Measurements from ENCODE around the gene IL1RAPL2.
A peak's percentile ranks its signal among the peaks of the same experiment; 100 is the strongest.
"Not testable (repeated sequence)": the region's sequence is repeated elsewhere in the genome, so short reads cannot be mapped to it uniquely, and the experiment has no call there.

IL1RAPL2 gene

GRCh38 chrX:104677517-104677916, 111.5 kb downstream of the IL1RAPL2 start:
- not testable (repeated sequence) for FAIRE-seq

GRCh38 chrX:104679175-104679574, 113.2 kb downstream of the IL1RAPL2 start:
- no peak for FAIRE-seq

- FAIRE-seq, result peak; percentile 79
Observed at GRCh38 chrX:104681214-104681613, 115.2 kb downstream of the IL1RAPL2 start.

- no peak for FAIRE-seq
Observed at GRCh38 chrX:104684077-104684476, 118.1 kb downstream of the IL1RAPL2 start.

GRCh38 chrX:104695593-104695992, 129.6 kb downstream of the IL1RAPL2 start:
- no peak for FAIRE-seq

GRCh38 chrX:104696667-104697066, 130.7 kb downstream of the IL1RAPL2 start:
- no peak for FAIRE-seq

- FAIRE-seq, result no peak
Observed at GRCh38 chrX:104697294-104697693, 131.3 kb downstream of the IL1RAPL2 start.

- FAIRE-seq, result no peak
Observed at GRCh38 chrX:104707042-104707441, 141.0 kb downstream of the IL1RAPL2 start.

GRCh38 chrX:104707572-104707971, 141.6 kb downstream of the IL1RAPL2 start:
- FAIRE-seq, result no peak

GRCh38 chrX:104712515-104712914, 146.5 kb downstream of the IL1RAPL2 start:
- no peak for FAIRE-seq

- FAIRE-seq, result no peak
Observed at GRCh38 chrX:104721854-104722253, 155.9 kb downstream of the IL1RAPL2 start.

- FAIRE-seq, result no peak
Observed at GRCh38 chrX:104728456-104728855, 162.5 kb downstream of the IL1RAPL2 start.

- FAIRE-seq, result no peak
Observed at GRCh38 chrX:104742355-104742754, 176.4 kb downstream of the IL1RAPL2 start.

- no peak for FAIRE-seq
Observed at GRCh38 chrX:104745152-104745551, 179.2 kb downstream of the IL1RAPL2 start.

- FAIRE-seq, result peak; percentile 66
Observed at GRCh38 chrX:104749951-104750610, 184.1 kb downstream of the IL1RAPL2 start.

GRCh38 chrX:104762641-104763040, 196.6 kb downstream of the IL1RAPL2 start:
- no peak for FAIRE-seq

- no peak for FAIRE-seq
Observed at GRCh38 chrX:104789784-104790183, 223.8 kb downstream of the IL1RAPL2 start.

- FAIRE-seq, result no peak
Observed at GRCh38 chrX:104795804-104796203, 229.8 kb downstream of the IL1RAPL2 start.

- FAIRE-seq, result no peak
Observed at GRCh38 chrX:104803219-104803618, 237.2 kb downstream of the IL1RAPL2 start.

- FAIRE-seq, result no peak
Observed at GRCh38 chrX:104806346-104806745, 240.3 kb downstream of the IL1RAPL2 start.

GRCh38 chrX:104833401-104833800, 267.4 kb downstream of the IL1RAPL2 start:
- no peak for FAIRE-seq

- FAIRE-seq, result no peak
Observed at GRCh38 chrX:104842646-104843045, 276.6 kb downstream of the IL1RAPL2 start.

- FAIRE-seq, result no peak
Observed at GRCh38 chrX:104852241-104852640, 286.2 kb downstream of the IL1RAPL2 start.

GRCh38 chrX:104854188-104854587, 288.2 kb downstream of the IL1RAPL2 start:
- FAIRE-seq, result no peak

- no peak for FAIRE-seq
Observed at GRCh38 chrX:104854790-104855340, 288.9 kb downstream of the IL1RAPL2 start.
